NCI-H2227 (cell line): Measurements from ENCODE around the gene DNAJB8.
A peak's percentile ranks its signal among the peaks of the same experiment; 100 is the strongest.

ENCODE experiments used
- DNase-seq: peaks from one replicate; lab custom pipeline; 2025; ENCODE audit not compliant: unreplicated experiment; lab: John Stamatoyannopoulos, UW

Gene DNAJB8

GRCh38 chr3:128483657-128484403, 17.1 kb upstream of the DNAJB8 start:
- no peak for DNase-seq

GRCh38 chr3:128482666-128483656, 16.3 kb upstream of the DNAJB8 start:
- DNase-seq: no peak

- DNase-seq: no peak
Measured at GRCh38 chr3:128482175-128482574, 15.5 kb upstream of the DNAJB8 start.

GRCh38 chr3:128481438-128481942, 14.8 kb upstream of the DNAJB8 start:
- DNase-seq: peak; percentile 7

- DNase-seq: no peak
Measured at GRCh38 chr3:128480717-128481437, 14.2 kb upstream of the DNAJB8 start.

GRCh38 chr3:128480278-128480677, 13.6 kb upstream of the DNAJB8 start:
- DNase-seq: no peak

GRCh38 chr3:128479558-128480086, 12.9 kb upstream of the DNAJB8 start:
- no peak for DNase-seq

- no peak for DNase-seq
Measured at GRCh38 chr3:128478576-128479506, 12.2 kb upstream of the DNAJB8 start.

GRCh38 chr3:128476659-128477058, 10.0 kb upstream of the DNAJB8 start:
- DNase-seq: no peak

GRCh38 chr3:128475355-128475754, 8.7 kb upstream of the DNAJB8 start:
- no peak for DNase-seq

GRCh38 chr3:128473737-128474136, 7.0 kb upstream of the DNAJB8 start:
- no peak for DNase-seq

- peak; percentile 20 for DNase-seq
Measured at GRCh38 chr3:128473180-128473519, 6.5 kb upstream of the DNAJB8 start.

- no peak for DNase-seq
Measured at GRCh38 chr3:128472449-128473179, 5.9 kb upstream of the DNAJB8 start.

- no peak for DNase-seq
Measured at GRCh38 chr3:128471720-128472119, 5.0 kb upstream of the DNAJB8 start.

GRCh38 chr3:128471110-128471509, 4.4 kb upstream of the DNAJB8 start:
- DNase-seq: no peak

- DNase-seq: no peak
Measured at GRCh38 chr3:128470134-128470899, 3.6 kb upstream of the DNAJB8 start.

GRCh38 chr3:128469556-128469955, 2.9 kb upstream of the DNAJB8 start:
- no peak for DNase-seq

- DNase-seq: no peak
Measured at GRCh38 chr3:128468791-128469527, 2.3 kb upstream of the DNAJB8 start.
